Fibroblast of the aortic adventitia (primary cell): Measurements from ENCODE around the gene CLDND1. TPM values are rescaled to one million over a fixed set of nuclear protein-coding genes. Genes with fewer than 3 reads are reported as not detected.
A peak's percentile ranks its signal among the peaks of the same experiment; 100 is the strongest.

Source experiments
- DNase-seq: peaks from one replicate; pipeline ENCODE4 v3.0.0-alpha.2; 2010; ENCODE audit warnings: low read depth
- H3K4me3 ChIP-seq: 2 replicates; pipeline ENCODE4 v1.5.1; 2011; ENCODE audit warnings: low read depth, mild to moderate bottlenecking, control low read depth, low read length, moderate library complexity
- total RNA-seq: library from RNA; depleted of rRNA; stranded (reverse); fragments of >200 nt; gene quantifications from 2 replicates; pipeline ENCODE4 v1.2.3, GENCODE V29; 2012; ENCODE audit warnings: low replicate concordance
- TF ChIP-seq, protein P1 (sequence below): IDR thresholded peaks from 2 replicates; pipeline ENCODE4 v1.5.1; 2011; ENCODE audit warnings: mild to moderate bottlenecking, low read length, control low read depth, inconsistent platforms; ENCODE audit not compliant: insufficient read depth

CLDND1 gene
- total RNA-seq, 1 donor = 88.0 TPM

DNA sequence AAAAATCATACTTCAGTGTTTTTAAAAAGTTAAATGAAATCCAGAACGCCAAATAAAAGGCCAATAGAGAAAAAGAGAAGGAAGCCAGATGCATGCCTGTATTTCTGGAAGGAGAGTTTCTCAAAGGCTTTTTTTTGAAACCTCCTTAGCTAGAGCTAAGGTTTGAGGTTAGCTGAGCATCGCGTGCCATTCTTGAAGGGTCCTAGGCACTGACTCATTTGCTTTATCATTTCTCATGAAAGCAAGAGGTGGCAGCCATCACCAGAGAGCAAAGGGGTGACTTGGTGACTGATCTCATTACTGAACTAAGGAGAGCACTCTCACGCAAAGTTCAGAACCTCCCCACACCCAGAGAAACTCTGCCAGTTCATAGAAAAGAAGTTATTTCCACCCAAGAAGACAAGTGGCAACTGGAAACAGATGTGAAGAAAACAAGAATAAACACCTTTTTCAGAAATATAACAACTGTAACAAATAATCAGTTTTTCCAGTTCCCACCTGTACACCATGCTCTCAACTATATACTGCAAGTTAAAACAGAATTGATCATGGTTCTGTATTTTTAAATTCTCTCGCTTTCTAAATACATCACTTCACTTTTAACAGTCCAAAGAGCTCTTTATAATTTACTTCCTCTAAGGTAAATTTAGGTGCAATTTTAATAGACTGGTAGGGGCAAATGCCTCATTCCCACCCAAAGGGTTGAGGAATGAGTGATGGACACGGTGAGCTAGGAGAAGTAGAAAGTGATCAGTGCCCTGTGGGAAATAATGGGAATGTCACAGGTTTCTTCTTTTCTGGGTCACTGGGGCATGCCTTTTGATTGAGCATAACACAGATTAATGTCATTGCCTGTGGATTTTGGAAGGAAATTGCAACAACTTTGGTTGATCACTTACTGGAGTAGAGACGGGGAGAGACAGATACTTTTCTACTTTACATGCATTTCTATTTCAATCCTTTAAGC, 33.7 kb upstream of the CLDND1 start:
- H3K4me3 ChIP-seq = no peak overlapping the region
- TF ChIP-seq, protein P1, sequence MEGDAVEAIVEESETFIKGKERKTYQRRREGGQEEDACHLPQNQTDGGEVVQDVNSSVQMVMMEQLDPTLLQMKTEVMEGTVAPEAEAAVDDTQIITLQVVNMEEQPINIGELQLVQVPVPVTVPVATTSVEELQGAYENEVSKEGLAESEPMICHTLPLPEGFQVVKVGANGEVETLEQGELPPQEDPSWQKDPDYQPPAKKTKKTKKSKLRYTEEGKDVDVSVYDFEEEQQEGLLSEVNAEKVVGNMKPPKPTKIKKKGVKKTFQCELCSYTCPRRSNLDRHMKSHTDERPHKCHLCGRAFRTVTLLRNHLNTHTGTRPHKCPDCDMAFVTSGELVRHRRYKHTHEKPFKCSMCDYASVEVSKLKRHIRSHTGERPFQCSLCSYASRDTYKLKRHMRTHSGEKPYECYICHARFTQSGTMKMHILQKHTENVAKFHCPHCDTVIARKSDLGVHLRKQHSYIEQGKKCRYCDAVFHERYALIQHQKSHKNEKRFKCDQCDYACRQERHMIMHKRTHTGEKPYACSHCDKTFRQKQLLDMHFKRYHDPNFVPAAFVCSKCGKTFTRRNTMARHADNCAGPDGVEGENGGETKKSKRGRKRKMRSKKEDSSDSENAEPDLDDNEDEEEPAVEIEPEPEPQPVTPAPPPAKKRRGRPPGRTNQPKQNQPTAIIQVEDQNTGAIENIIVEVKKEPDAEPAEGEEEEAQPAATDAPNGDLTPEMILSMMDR = no peak
- peak; percentile 60 for DNase-seq

DNA sequence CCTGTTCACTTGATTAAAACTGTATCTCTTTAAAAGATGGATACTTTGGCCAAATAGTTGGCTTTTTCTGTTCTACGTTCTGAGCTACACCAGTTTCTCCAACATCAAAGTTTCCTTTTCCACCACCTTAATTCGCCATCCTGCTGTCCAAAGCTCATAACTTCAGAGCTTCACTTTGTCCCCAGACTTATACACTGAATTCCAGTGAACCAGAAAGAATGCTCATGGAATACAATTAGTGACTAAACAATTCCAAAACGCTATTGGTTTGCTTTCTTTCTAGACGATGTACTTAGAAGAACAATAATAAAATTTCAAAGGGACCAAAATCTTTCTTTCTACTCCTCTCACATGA, 32.3 kb upstream of the CLDND1 start:
- H3K4me3 ChIP-seq = no peak overlapping the region
- DNase-seq = no peak
- TF ChIP-seq, protein P1 = no peak

DNA sequence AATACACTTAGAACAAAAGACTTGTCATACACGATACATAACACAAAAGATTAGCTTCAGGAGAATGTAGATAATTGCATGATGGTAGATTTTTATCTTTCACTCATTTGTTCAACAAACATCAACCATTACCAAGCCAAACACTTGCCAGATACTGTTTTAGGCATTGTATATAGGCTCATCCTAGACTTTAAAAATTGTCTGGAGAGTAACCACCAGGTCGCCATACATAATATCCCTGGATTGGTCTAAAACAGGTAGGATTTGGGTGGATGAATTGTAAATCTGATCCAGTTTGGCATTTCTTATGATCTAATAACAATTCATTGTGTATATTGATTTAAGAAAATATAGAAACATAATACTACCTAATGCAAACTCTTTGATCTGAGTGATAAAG, 31.9 kb upstream of the CLDND1 start:
- H3K4me3 ChIP-seq = no peak overlapping the region

DNA sequence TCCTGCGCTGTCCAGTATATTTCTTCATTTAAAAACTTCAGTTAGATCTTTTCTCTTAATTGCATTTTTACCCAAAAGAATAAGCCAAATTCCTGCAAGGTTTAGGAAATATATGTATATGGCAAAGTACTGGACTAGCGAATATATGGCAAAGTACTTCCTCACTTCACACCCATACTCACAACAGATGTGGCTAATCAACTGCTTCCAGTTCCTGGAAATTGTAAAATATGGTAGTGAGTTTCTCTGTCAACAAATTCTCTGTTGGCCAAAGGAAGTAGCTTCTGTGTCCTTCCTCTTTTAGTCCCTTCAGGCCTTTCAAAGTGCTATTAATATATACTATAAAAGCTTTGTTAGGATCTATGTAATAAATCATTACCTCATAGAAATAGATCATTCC, 31.1 kb upstream of the CLDND1 start:
- TF ChIP-seq, protein P1 = no peak
- no peak for DNase-seq
- H3K4me3 ChIP-seq = no peak overlapping the region

More for the DNA sequence above, 31.9 kb upstream of the CLDND1 start:
- DNase-seq = no peak
- TF ChIP-seq, protein P1 = no peak

DNA sequence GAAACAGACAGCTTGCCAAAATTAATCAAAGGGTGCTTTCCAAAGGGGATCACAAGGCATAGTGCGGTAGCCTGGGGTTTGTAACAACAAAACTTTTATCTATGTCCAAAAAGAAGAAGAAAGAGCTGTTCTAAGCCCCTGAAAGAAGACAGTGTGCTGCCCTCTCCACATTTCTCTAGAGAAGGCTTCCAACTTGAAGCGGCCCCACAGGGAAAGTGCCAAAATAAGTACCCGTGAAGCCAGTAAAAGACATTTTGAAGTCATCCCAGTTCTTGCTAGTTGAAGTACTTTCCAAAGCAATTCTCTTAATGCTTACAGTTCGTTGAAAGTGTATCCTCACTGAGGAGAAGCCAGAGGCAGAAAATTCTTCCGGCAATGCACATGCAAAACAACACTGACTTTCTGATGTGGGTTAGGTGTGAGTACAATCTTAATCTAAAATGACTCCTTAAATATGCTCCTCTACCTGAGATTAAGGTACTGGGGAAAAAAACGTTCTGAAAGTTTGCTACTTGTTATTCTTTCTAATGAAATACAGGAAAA, 30.4 kb upstream of the CLDND1 start:
- TF ChIP-seq, protein P1 = no peak
- H3K4me3 ChIP-seq = no peak overlapping the region
- no peak for DNase-seq

DNA sequence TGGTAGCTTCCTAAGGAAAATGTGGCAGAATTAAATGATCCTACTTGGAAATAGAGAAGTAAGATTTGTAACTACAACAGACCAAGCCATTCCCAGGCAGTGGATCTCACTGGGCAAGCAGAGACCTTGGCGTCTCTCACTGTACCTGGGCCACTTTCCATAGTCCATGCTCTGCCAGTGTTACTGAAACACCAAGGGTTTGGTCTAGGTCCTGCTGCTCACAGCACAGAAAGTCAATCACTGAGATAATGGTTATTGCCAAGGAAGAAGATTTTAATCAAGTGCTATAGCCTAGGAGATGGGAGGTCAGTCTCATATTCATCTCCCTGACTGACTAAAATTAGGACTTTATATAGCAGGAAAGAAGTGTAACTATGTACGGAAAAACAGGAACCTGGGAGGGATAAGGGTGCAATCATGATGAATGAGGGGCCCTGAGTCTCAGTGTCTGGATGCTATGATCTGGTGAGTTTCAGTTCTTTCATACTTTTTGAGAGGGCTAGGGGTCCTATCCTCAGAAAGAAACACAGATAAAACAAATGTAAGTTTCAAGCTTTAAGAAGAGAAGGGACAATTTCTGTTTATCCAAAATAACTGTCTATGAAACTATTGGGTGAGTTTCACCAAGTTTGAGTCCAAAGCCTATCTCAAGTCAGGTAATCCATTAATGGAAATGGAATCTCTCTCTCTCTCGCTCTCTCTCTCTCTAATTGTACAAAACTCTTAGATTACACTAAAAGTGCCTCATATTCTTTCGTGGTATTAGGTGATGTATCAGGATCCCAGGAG, 29.7 kb upstream of the CLDND1 start:
- TF ChIP-seq, protein P1 = no peak
- H3K4me3 ChIP-seq = no peak overlapping the region
- no peak for DNase-seq
